Activated CD4-positive, alpha-beta T cell treated with anti-CD3 and anti-CD28 coated beads, Interleukin-2, amount 50 U/mL, for 24 hours (primary cell): ENCODE data around the gene SLC1A6.
"Not testable (repeated sequence)": the region's sequence is repeated elsewhere in the genome, so short reads cannot be mapped to it uniquely, and the experiment has no call there.

Source experiments
- DNase-seq, 2 donors: peaks; one replicate each; pipeline ENCODE4 v3.0.0-alpha.2; 2020; ENCODE audit warnings: low read depth in 1 of 2, low spot score in 1 of 2

Gene SLC1A6

DNA sequence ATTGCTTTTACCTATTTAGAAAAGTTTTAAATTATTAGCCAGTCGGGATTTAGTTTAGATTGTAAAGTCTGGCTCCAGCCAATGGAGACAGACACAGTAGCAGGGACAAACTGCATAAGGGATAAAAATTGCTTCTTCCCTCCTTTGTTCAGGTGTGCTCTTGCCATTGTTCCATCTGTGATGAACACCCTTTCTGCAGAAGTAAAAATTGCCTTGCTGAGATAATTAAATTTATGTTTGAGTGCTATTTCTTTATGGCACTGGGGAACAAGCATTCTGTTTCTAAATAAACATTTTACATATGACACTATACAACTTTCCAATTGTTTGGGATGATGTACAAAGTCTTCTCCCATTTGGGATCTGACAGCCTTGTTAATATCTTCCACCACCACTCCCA, 20.4 kb downstream of the SLC1A6 start:
- DNase-seq = no peak

DNA sequence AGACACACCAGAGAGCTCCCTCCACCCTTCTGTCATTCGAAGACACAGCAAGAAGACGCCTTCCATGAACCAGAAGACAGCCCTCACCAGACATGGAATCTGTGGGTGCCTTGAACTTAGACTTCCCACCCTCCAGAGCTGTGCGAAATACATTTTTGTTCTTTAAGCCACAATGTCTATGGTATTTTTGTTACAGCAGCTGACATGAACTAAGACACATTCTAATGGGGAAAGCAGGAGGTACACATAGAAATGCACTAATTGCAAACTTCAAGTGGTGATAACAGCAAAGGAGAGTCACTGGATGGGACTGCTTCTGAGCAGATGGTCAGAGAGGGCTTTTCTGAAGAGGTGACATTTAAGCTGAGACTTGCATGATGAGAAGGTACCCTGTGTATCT, 22.2 kb downstream of the SLC1A6 start:
- no peak for DNase-seq

DNA sequence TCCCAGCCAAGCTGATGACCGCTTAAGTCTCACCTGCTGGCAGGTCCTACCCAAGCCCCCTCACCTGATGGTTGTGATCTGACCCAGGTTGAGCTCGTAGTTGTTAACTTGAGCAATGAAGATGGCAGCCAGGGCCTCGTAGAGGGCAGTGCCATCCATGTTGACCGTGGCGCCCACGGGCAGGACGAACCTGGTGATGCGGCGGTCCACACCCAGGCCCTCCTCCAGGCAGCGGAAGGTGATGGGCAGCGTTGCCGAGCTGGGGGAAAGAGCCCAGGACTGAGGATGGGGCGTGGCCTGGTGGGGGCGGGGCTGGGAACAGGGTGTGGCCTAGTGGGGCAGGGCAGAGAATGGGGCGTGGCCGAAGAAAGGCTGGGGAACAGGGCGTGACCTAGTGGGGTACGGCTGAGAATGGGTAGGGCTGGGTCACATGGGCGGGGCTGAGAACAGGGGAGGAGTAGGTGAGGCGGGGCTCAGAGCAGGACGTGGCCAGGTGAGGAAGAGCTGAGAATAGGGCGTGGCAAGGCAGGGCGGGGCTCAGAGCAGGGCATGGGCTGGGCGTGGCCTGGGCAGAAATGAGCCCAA, 25.5 kb downstream of the SLC1A6 start:
- no peak for DNase-seq

DNA sequence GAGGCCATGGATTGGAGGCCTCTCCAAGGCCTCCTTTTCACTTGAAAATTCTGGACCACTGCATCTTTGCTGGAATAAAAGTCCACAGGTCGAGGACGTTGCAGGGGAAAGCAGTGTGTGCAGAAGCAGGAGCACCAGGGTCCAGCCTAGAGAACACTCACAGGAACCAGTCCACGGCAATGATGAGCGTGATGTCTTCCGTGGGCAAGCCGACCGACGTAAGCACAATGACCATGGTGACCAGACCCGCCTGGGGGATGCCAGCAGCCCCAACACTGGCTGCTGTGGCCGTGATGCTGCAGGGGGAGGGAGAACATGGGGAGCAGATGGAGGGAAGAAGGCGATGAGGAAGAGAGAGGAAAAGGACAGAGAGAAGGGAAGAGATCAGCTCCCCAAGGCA, 26.9 kb downstream of the SLC1A6 start:
- DNase-seq = no peak

DNA sequence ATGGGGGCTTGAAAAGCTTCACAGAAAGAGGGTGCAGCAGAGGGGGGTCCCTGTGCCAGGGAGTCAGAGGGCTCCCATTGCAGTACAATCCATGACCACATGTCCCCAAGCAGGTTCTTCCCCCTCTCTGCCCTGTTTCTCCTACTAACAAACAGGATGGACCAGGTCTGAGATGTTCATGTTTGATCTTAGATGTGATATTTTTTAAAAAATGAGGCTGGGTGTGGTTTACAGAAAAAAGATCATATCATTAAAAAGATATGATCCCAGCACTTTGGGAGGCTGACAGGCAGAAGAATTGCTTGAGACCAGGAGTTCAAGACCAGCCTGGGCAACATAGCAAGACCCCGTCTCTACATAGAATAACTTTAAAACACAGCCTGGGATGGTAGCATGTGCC, 29.2 kb downstream of the SLC1A6 start:
- no peak for DNase-seq

DNA sequence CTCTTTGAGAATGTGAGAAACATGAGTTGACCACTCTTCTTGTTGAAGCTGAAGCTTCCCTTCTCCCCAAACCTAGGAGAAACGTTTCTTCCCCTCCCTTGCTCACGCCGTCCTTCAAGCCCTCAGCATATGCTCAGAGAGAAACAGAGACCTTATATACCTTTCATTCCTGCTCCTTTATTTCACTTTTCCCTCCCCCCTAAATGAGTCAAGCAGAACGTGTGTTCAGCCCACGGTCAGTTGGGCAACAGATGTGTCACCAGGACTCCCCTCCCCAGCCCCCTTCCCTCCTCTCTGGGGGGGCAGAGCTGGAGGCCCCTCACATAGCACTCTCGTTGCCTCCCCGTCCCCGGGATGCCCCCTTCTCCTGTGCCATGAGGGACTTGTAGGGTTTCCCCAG, 29.8 kb downstream of the SLC1A6 start:
- DNase-seq = no peak

DNA sequence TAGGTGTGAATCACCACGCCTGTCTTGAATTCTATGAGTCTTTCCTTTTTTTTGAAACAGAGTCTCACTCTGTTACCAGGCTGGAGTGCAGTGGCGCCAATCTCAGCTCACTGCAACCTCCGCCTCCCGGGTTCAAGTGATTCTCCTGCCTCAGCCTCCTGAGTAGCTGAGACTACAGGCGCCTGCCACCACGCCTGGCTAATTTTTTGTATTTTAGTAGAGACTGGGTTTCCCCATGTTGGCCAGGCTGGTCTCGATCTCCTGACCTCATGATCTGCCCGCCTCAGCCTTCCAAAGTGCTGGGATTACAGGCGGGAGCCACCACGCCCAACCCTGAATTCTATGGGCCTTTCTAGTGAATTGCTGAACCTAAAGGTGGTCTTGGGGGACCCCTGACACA, 30.3 kb downstream of the SLC1A6 start:
- not testable (repeated sequence) for DNase-seq

DNA sequence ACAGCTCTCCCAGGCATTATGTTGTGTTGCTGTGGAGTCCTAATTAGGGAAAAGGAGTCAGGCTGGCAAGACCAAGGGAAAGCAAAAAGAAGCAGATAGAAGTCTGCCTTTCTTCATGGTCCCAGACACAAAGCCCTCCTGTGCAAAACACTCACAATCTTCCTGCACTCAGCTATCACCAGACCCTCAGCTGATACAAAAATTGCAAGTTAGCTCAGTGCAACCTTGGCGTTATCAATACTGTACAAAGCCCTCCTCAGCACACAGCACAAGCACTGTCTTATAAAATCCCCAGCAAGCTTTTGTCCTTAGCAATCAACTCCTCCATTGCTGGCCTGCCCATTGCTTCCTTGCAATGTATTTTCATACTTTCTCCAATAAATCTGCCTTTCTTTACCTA, 35.2 kb downstream of the SLC1A6 start:
- no peak for DNase-seq

DNA sequence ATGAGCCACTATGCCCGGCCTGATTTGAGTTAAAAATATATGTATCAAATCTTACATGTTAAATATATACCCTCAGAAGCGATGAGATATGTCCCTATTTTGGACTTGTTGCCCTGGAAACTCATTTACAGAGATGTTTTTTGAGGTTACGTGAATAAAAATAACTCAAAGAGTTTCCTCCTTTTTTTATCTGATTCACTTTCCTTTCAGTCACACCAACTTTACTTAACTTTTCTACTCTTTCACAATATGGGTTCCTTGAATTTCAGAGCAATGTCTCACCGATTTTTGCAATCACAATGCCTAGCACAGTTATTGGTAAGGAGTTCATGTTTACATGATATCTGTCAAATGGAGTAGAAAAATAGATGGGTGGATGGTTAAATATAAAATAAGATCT, 36.1 kb downstream of the SLC1A6 start:
- no peak for DNase-seq

DNA sequence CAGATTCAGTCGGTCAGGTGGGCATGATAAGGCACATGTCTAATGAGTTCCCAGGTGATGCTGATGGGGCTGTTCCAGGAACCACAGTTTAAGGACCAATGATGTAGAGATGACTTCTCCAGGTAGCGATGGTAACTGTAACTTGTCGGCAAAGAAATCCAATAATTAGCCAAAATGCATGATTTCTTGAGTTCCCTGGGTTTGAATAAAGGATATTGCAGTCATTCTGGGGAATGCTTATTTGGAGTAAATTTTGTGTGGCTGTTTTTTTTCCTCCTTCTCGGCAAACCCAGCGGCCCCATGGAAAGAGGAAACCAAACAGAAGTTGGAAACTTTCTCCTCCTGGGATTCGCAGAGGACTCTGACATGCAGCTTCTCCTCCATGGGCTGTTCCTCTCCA, 38.5 kb downstream of the SLC1A6 start, which contains the start of gene OR7C2:
Gene OR7C2 (plus strand): TSS at position 301 of the 400 bp plus-strand sequence. CDS start 0 bp downstream, at position 301.
- DNase-seq = no peak

DNA sequence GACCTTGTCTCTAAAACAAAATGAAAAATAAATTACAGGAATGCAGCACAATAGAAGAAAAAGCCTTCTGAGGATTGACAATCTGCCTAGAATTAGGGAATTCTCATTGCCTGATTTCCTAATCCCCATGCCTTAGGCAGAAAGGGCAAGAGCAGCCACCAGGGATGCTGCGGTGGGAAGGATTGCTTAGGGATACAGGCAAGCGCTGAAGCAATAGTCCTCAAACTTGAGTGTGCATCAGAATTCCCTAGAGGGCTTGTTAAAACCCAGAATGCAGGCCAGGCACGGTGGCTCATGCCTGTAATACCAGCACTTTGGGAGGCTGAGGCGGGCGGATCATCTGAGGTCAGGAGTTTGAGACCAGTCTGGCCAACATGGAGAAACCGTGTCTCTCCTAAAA, 39.4 kb downstream of the SLC1A6 start:
- DNase-seq = no peak

DNA sequence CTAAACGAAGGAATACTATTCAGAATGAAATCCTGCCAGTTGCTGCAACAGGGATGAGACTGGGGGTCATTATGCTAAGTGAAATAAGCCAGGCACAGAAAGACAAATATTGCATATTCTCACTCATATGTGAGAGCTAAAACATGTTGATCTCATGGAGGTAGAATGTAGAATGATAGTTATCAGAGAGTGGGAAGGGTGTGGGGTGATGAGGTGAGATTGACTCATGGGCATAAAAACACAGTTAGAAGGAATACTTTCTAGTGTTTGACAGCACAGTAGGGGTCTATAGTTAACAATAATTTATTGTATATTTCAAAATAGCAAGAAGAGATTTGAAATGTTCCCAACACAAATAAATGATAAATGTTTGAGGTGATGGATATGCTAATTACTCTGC, 46.2 kb downstream of the SLC1A6 start:
- no peak for DNase-seq

DNA sequence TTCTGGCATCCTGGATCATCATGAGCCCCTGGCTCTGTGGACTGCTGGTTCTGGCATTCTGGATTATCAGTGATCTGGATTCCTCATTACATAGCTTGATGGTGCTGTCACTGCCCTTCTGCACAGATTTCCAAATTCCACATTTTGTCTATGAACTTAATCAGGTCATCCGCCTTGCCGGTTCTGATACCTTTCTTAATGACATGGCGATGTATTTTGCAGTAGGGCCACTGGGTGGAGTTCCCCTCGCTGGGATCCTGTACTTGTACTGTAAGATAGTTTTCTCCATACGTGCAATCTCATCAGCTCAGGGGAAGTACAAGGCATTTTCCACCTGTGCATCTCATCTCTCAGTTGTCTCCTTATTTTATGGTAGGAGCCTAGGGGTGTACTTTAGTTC, 62.8 kb downstream of the SLC1A6 start:
- DNase-seq = no peak

DNA sequence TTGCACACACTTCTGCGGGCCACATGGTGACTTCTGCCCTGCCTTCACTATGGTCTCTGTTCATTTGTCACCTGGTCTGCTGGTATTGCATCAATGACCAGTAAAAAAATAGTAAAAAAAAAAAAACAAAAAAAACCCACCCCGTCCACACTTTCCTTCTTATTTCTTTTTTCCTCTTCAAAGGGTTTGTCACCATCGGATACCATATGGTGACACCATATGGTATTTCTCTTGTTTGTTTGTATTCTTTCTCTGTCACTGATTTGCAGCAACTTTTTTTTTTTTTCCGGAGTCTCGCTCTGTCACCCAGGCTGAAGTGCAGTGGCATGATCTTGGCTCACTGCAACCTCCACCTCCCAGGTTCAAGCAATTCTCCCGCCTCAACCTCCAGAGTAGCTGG, 64.5 kb downstream of the SLC1A6 start:
- no peak for DNase-seq

DNA sequence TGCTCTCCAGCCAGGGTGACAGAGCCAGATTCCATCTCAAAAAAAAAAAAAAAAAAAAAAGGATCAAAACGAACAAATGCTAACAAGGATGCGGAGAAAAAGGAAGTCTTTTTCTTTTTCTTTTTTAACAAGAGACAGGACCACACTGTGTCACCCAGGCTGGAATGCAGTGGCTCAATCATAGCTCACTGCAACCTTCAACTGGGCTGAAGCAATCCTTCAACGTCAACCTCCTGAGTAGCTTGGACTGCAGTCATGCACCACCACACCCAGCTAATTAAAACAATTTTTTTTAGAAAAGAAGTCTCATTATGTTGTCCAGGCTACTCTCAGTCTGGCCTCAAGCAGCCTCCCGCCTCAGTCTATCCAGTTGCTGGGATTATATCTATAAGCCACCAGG, 73.0 kb downstream of the SLC1A6 start:
- DNase-seq = no peak

DNA sequence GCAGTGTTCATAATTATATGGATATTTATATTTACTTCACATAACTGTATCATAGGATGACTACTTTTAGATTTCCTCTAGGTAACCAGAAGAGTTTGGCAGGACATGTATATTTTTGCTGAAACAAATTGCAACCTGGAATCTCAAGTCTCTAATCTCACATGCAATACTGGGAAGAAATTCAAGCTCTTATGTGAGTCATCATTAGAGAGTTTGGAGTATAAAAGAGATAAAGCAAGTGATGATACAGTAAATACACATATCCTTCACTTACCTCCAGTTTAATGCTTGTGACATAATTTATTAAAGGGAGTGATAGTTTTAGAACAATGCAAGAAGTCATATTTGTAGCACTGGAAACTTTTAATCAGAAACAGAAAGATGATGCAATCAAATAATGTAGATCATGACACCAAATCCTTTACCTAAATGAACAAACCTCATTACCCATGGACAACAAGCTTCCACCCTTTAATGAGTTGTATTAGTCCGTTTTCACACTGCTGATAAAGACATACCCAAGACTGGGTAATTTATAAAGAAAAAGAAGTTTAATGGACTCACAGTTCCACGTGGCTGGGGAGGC, 77.9 kb downstream of the SLC1A6 start:
- no peak for DNase-seq
